Stimulated activated CD8-positive, alpha-beta memory T cell treated with anti-CD3 and anti-CD28 coated beads, Interleukin-15, amount 100 ng/mL, for 4 hours (primary cell): ENCODE results near the gene ABLIM1.

Source experiments
- DNase-seq, 2 donors: peaks; one replicate each; pipeline ENCODE4 v3.0.0-alpha.2; 2020; ENCODE audit warnings: low read depth in 2 of 2

The ABLIM1 gene

GRCh38 chr10:114412907-114413797 lies 244.9 kb downstream of the ABLIM1 start:
- DNase-seq = no peak

DNA sequence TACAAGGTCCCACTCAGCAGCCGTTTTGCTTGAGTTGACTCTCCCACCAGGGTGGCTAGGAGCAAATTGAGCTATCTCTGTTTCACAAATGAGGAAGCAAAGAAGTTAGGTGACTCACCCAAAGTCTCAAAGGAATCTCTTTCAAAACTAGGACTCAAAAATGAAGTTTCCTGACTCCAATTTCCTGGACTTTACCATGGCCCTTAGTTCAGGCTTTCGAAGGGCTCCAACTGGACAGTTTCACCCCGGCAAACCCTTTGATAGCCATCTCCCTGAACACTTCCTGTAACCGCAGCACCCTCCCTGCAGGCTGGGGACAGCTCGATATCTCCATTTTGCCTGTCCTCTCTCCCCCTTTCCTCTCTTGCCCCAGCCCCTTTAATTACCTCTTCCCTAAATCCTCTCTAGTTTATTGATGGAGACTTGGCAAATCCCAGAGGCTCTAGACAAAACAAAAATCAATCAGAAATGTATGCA lies 249.1 kb downstream of the ABLIM1 start:
- no peak for DNase-seq

DNA sequence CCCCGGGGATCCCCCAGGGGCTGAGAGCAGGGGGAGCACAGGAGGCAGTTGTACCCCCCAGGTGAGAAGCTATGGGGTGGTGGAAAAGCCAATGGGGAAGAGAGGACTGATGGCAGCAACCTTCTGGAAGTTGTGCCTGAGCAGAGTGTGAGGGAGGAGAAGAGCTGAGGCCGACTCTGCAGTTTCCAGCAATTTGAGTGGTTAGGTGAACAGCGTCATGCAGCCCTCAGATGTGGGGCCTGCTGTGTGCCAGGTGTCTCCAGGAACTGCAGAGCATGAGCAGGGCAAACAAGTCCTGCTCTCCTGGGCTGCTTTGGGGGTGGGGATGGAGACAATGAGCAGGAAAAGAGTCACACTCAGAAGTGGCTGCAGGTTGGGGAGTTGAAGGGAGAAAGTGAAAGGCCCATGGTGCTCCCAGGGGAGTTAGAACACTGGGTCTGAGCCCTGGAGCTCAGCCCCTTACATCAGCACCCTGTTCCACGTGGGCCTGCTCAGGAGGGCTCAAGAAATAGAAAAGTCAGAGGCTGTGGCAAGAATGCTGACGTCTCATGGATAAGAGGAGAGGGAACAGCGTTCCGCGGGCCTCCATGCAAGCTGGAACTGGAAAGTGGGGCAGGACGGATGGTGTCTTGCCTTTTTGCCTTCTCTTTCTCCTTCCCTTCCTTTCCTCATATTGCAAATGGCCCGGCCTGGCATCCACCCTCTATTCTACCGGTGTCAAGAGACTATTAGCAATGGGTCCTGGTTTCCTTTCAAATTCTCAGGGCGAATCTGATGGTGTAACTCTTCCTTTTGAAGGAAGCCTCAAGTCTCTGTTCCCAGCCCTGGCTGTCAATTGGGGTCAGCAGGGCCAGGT lies 249.7 kb downstream of the ABLIM1 start:
- no peak for DNase-seq

- DNase-seq = no peak
These were observed 251.6 kb downstream of the ABLIM1 start for GRCh38 chr10:114406455-114406854.

DNA sequence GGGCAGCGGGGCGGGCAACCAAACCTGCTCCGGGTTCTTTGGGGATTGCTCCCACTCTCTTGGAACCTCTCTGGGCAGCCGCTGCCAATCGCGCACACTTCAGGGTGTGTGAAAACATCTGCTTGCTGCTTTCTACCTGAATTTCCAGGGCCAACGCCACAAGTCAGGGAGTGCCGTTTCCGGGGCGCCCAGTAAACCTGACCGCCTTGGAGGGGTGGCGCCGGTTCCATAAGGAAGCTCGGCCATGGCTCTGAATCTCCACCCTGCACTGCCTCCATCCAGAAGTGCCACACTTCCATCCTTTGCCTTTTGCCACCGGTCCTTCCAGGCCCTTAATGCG lies 253.1 kb downstream of the ABLIM1 start:
- DNase-seq = no peak

- no peak for DNase-seq
These were observed 253.7 kb downstream of the ABLIM1 start, which contains the start of gene AFAP1L2 for GRCh38 chr10:114404171-114405010. Gene AFAP1L2 (minus strand): TSS chr10:114404502. CDS start chr10:114404455, 47 bp downstream.

GRCh38 chr10:114403541-114404161 lies 254.4 kb downstream of the ABLIM1 start:
- DNase-seq = no peak

GRCh38 chr10:114402871-114403540 lies 255.1 kb downstream of the ABLIM1 start:
- no peak for DNase-seq

GRCh38 chr10:114402233-114402632 lies 255.8 kb downstream of the ABLIM1 start:
- DNase-seq = no peak

- DNase-seq = no peak
These were observed 256.8 kb downstream of the ABLIM1 start for GRCh38 chr10:114401195-114401791.

DNA sequence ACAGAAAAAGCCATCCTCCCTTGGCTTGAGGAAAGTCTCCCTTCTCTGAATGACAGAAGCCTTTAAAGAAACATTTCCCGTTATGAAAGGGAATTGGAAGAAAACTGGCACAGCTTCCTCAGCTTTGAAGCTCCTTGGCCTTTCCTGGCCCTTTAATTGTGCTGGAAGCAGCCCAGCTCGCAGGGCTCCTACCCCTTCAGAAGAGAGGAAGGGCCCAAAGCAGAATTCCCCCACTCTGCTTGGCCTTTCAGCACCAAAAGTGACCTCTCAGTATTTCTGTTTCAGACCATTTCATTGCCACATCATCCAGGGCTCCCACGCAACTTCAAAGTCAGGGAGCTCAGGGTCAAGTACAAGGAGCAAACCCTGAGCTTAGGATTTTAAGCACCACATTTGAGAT lies 258.0 kb downstream of the ABLIM1 start:
- no peak for DNase-seq

DNA sequence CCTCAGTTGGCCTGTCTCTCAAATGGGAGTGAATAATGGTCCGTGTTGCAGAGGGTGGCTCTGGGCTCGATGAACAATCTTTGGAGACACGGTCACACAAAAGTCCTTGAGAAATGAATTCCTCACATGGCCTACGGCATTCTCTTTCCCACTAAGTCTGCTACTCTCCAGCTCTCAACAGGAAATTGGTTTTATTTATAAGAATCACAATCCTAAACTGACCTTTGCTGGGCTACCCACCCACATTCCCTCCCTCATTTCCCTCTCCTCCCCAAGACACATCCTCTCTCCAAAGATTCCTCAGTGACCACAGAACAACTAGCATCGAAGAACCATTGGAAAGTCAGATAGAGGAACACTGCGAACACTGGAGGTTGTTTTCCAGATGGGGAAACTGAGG lies 258.5 kb downstream of the ABLIM1 start:
- no peak for DNase-seq

- DNase-seq = no peak
These were observed 259.3 kb downstream of the ABLIM1 start for GRCh38 chr10:114398587-114399331.

- no peak for DNase-seq
These were observed 260.4 kb downstream of the ABLIM1 start for GRCh38 chr10:114397651-114398145.

- no peak for DNase-seq
These were observed 261.6 kb downstream of the ABLIM1 start for GRCh38 chr10:114396464-114396863.

DNA sequence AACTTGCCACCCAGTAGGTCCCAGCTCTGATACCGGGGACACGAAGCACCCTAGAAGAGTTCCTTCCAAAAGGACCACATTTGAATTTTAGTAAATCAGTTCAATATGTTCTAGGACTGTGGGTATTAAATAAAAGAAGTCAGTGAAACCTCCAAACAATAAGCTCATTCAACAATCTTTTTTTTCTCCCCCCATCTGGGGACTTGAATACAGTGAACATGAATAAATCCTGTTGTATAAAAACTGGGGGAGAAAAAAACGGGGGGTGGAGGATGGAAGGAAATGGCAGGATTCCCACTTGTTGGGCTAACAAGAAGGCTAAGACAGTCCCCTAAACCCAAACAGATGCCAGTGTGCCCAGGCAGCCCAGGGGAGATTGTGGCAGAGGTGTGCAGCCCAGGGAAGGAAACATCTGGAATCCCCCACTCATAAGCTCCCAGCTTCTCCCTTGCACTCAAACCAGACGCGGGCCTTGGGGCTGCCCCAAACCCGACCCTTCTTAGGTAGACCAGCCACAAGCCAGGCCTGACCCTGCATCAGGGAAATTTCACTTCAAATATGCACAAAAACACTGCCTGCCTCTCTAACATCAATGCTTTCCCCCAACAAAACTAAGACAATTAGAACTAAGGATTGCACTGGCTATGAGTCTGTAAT lies 262.6 kb downstream of the ABLIM1 start:
- DNase-seq = no peak

DNA sequence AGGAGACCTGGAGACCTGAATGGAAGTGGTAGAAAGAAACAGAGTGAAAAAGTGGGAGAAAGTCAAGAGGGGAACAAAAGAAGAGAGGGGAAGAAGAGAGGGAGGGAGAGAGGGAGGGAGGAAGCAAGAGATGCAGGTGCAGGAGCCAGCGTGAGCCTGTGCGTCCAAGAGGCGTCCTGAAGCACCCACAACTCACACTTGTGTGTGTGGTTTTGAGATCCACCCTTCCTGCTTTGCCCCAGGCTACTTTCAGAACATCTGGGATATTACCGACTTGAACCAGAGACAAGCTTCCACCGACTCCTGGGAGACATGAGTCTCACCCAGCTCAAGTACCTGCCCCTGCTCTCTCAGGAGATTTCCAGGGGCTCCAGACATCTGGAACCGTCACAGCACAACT lies 263.5 kb downstream of the ABLIM1 start:
- no peak for DNase-seq

DNA sequence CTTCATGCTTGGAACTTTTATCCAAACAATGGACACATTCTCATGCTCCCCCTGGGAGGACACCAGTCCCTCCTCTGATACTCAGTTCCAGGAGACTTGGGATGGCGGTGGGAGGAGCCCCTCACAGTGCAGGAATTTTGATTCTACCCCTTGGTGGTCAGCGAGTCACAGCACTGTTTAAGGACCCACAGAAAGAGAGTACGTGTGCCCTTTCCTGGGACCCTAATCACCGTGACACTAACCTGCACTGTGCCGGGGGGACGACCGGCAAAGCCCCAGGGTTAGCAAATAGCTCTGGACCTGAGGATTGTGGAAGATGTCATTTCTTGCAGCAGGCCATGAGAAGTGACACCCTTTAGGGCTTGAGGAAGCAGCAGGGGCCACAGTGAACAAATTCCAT lies 264.2 kb downstream of the ABLIM1 start:
- no peak for DNase-seq

- DNase-seq = no peak
These were observed 264.6 kb downstream of the ABLIM1 start for GRCh38 chr10:114393482-114393881.
